Stimulated activated CD8-positive, alpha-beta memory T cell treated with anti-CD3 and anti-CD28 coated beads, Interleukin-15, amount 100 ng/mL, for 4 hours (primary cell): ENCODE measurements around the gene ZBTB20.

ENCODE experiments used
- DNase-seq, 2 donors: peaks; one replicate each; pipeline ENCODE4 v3.0.0-alpha.2; 2020; ENCODE audit warnings: low read depth in 2 of 2

ZBTB20 gene

DNA sequence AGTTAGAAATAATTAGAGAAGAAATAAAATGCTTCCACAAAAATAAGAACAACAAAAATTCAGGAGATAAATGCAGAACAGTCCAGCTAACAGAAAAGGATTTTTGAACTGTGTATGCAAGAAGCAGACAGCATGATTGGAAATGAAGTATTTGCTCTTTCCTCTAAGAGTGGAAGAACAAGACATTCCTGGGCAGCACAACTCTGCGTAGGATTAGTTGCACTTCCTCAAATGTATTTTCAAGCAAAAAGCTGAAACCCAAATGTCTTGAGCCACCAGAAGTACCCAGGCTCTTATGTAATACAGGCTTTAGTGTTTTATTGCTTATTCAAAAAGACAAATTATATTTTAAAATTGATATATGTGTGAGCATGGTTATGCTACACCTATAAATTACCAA is 127.2 kb downstream of the ZBTB20 start:
- DNase-seq = no peak

DNA sequence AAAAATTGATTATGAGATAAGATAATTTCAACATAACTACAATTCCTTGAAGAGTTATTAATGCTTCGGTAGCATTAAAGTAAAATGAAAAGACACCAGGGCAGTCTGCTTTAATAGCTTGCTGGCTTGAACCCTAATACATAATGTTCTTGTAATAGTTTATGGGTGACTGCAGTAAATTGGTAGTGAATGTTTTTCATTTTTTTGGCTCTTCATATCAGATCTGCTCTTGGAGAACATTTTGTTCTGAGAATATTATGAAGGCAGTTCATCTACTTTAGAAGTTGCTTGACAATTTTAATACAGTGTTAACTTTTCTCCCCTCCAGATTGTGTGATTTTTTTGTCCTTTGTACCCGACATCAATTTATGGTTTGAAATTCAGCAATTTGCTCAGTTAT is 128.4 kb downstream of the ZBTB20 start:
- no peak for DNase-seq

DNA sequence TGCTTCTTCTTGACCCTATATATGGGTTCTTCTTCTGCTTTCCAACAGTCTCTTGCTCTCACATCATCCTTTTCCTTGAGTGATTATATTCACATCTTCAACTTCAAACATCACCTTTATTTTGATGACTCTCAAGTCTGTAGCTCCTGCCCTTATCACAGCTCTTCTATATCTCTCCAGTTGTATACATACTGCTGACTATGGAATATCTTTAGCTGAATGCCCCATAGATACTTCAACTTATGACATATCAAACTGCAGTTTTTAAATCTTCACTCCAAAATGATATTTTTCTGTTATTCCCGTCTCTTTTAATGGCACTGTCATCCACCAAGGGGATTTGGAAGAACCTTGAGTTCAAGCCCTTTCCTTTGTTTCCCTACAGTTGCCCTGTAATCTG is 139.1 kb downstream of the ZBTB20 start:
- DNase-seq = no peak

DNA sequence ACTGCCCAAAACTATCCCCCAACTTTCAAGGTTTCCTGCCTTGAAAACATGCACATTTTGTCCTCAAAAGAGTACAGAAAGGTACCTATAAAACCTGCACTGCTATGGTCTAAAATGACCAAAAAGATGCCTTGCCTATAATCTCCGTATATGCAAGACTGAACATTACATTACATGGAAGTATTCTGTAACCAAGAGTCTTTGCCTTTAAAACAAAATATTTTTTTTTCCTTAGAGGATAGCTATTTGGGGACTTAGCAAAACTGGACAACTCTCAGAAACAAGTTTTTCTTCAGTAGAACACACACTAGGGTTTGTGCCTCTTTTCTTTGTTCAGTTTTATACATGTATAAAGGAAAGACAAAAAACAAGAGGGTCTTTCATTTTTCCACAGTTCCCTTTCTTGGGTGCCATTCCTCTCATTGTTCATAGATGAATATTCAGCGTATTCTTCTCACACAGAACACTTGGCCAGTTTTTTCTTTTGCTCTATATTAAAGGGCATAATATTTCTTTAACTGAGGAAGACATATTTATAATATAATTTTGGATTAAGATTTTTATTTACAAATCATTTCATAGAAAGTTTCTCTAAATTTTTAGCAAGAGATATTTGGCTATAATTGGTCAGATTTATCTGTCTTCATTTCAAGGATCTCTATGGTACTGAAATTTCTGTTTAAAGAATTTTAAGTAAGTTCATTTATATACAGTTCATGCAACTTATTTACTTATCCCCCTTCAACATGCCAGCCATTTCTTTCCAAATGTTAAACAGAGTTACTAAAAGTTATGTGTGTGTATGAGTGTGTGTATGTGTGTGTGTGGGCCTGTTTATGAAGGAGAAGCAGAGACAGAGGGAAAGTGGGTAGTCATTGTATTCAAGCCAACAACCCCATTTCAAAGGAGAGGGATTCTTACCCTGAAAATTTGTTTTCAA is 142.6 kb downstream of the ZBTB20 start:
- no peak for DNase-seq

DNA sequence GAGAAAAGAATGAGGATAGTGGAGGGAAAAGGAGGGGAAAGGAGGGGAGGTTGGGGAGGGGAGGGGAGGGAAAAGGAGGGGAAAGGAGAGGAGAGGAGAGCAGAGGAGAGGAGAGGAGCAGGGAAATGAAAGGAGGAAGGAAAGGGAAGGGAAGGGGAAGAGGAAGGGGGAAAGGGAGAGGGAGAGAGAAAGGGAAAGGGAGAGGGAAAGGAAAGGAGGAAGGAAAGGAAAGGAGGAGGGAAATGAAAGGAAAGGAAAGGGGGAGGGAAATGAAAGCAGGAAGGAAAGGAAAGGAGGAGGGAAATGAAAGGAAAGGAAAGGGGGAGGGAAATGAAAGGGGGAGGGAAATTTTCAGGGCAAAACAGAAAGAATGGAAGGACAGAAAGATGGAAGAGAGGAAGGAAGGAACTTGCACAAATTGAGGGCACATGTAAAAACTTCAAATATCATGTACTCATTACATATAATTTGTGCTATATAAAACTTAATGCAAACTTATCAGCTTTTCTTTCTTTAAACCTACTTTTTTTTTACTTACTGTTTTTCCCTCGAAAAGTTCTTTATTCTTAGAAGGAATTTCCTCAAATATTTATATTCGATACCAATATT is 148.0 kb downstream of the ZBTB20 start:
- DNase-seq = no peak

DNA sequence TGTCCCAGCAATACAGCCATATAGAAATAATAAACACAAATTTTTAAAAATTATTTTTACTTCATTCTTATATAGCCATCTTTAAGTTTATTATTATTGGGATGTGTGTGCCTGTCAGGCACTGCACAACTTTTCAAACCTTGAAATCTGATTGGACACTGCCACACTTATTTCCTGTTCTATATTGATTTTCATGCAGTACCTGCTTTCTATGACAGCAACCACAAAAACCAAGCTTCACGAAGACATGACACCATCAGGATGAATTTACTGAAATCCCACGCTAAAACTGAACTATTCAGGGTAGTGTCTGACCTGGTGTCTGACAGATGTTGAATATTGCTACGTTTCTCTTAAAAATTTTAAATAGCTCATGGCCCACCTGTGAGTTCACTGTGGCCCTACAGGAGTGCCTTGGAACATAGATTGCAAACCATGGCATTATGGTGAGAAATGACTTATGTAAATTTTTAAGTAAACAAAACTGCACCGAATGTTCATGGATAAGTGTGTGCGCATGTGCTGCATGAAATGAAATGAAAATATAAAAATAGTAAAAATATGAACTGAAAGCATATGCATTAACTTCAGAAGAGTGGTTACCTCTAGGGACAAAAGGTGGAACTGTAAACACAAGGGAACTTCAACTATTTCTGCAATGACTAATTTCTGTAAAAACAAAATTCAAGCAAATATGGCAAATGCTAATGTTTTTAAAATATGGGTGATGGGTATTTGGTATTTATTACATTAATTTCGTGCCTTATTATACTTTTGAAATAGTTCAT is 152.3 kb downstream of the ZBTB20 start:
- no peak for DNase-seq

DNA sequence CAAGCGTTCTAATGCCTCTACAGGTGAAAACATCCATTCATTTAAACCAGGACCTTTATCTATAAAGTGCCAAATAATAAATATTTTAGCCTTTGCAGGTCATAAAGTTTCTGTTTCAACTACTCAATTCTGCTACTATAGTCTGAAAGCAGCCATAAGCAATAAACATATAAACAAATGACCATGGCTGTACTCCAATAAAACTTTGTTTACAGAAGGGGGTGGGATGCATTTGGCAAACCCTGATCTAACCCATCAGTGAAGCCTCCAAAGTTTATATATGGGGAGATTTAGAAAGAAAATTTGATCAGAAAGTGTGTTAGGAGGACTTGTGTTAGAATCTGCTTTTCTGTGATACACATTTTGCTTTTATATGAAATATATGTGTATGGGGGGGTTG is 161.3 kb downstream of the ZBTB20 start:
- DNase-seq = no peak

DNA sequence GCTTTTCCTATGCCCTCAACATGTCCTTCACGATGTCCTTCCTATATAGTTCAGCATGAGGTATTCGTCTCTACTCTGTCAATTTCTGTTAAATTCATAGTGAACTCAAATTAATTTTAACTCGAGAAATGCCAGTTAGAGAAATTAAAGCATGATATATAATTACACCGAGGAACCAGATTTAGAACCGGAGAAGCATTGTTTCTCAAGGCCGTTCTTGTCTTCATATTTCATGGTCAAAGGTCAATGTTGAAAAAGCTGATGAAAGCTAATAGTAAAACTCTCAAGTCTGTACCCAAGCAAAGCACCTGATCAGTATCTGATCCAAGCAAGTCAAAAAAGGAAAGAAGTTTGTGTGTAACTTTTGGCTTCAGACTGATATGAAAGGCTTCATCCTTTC is 163.8 kb downstream of the ZBTB20 start:
- DNase-seq = no peak

DNA sequence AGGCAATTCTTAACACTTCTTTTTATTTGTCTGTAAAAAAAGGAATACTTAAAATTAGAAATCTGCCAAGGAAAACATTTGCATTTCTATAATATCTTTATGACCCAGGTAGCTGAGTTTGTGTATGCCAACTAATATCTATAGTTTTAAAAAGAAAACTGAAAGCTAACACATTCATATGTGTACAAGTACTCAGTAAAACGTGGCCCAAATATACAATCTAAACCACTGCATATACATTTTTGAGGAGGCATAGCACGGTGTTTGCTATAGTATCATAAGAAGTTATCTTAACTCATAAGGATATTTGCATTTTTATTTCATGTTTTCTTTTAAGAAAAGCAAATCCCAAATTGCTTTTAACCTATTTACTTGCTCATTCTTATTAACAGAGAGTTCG is 172.7 kb downstream of the ZBTB20 start:
- no peak for DNase-seq

DNA sequence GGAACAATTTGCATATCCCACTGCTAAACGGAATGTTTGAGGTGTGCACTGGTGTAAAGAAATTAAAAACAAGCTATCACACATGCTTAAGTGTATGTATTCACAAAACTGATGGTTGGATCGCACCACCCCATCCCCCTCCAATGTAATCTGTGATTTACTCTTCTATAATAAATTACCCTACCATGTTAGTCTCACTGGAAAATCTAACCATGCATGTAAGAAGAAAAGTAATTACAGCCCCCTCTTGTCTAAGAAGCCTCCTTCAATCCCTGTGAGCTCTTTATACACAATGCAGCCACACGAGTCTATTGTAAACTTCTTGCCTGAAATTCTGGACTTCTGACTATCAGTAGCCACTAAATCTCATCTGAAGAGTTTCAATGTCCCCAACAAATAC is 173.6 kb downstream of the ZBTB20 start:
- DNase-seq = no peak

DNA sequence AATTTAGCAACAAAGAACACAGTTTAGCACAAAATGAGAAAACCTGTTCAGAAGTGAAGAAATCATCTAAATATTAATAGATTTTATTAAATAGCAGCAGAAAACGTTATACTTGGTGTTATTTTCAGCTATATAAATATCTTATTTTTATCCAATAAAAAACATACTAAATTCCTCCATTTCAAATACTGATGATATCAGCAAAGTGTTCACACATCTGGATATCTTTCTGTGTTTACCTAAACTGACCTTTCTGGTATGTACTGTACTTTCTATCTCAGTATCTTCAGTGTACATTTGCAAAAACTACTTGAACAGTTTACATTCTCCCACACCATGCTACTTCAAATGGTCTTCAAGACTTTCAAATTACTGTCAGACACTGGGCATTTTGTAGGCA is 179.9 kb downstream of the ZBTB20 start:
- DNase-seq = no peak

DNA sequence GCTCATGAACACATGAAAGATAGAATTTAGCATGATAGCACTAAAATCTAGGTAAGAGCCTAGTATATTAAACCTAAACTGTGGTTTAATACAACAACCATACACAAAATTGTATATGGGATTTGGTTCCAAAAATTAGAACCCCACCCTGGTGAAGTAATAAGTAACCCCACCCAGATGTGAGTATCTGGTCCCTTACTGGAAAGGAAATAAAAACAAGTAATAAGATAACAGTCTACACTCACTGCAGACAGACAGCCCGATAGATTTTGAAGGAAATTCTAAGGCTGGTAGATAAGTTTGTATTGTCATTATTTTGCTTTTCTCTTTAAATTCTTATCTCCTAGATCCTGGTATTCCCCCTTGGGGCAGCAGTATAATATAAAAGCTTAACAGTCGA is 184.9 kb downstream of the ZBTB20 start:
- DNase-seq = no peak

DNA sequence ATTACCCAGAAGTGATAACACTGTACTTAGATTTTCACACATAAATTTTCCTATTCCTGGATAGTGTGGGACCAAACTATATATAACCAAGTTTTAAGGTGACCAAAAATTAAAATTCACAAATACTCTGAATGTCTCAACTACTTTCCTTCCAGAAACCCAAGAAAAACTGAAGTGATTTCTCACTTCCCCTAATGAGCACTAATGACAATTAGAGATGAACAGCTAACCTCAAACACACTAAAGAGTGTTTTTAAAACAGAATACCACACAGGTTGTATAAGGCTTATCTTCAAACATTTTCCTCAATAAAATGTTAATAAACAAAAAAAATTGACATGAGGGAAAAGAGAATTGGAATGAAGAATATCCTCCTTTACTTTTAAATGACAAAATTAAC is 188.2 kb downstream of the ZBTB20 start:
- DNase-seq = no peak

DNA sequence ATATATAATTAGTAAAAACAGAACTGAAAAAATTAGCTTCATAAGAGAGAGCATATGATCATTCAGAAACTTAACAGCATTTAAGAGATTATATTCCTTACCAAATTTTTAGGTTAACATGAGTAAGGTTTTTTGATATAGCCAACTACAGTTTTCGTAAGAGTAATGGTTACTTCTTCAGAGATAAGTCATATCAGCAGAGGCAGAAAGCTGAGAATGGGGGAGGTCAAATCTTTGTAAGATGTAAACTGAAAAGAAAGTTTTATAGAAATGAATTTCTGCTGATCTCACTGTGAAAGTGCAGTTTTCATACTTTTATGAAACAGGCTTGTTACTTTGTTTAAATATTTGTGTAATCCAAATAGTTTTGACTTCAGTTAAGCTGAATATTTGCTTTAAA is 193.3 kb downstream of the ZBTB20 start:
- DNase-seq = no peak

DNA sequence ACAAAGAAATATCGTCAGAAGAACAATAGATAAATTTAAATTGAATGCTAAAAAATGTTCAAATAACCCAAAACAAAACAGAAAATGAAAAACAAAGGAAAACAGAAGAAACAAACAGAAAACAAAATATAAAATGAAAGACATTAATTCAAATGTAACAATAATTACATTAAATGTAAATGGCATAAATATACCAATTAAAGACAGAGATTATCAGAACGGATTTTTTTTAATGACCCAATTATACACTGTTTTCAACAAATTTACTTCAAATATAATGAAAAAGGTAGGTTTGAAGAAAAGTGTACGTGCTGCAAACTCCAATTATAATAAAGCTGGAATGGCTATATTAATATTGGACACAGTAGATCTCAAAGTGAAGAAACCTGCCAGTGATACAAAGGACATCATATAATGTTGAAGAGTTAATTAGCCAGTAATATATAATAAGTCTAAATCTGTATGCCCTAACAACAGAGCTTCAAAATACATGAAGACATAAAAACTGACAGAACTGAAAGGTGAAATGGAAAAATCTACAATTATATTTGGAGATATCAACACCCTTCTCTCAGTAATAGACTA is 193.8 kb downstream of the ZBTB20 start:
- DNase-seq = no peak

DNA sequence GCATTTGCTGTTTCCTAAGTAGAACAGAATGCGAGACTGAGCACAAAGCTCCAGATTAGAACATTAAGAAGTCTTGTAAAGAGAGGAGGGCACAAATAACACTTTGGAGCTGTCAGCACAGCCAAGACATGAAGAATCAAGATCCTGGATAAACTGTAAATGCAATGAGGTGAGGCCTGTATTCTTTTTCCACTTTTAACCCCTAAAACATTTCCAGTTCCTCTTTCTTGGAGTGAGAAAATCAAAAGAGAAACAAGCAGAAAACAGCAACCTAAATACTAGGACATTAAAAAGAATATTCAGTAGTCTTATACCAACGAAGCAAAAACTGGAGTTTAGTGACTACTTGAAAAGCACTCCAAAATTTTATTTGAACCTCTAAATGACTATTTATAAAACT is 204.3 kb downstream of the ZBTB20 start:
- DNase-seq = no peak

DNA sequence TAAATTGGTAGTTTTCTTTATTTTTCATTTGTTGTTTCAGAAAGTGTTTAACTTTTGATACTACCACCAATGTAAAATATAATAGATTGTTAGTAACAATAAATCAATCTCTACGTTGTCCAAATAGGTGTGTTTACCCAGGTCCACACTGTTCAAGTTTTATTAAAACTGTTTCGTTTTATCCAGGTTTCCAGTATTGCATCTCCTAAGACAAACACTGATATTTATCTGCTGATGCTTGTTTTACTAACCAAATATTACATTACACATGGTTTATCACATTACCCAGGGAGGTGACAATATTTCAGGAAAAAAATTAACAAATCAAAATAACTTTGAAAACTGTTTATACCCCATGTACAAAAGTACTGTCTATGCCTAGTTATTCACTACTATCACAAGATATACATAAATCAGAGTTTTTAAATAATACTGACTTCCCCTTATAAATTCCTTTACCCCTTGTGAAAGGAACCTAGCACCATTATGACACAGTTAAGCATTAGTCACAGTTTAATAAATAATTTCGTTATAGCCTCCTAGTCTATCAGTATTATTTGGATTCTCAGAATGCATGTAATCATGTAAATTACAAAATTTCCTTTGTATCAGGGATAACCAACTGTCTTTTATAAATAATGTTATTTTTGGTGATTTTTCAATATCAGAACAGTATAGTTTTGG is 205.3 kb downstream of the ZBTB20 start:
- DNase-seq = no peak

DNA sequence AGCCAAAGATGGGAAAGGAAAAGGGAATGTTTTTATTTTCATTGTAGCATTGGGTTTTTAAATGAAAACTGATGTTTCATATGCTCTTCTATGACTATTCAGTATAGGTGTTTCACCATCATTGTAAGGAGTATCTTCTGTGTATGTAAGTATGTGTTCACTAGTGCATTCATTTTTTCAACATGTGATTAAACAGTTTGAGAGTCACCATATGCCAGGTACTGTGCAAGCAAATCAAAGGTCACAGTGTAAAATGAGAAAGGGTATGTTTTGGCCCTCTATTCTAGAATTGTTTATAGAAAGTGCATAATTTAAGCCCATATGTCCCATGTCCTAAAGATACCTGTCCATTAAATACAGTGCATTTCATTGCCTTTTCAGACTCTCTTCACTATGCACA is 207.2 kb downstream of the ZBTB20 start:
- no peak for DNase-seq

DNA sequence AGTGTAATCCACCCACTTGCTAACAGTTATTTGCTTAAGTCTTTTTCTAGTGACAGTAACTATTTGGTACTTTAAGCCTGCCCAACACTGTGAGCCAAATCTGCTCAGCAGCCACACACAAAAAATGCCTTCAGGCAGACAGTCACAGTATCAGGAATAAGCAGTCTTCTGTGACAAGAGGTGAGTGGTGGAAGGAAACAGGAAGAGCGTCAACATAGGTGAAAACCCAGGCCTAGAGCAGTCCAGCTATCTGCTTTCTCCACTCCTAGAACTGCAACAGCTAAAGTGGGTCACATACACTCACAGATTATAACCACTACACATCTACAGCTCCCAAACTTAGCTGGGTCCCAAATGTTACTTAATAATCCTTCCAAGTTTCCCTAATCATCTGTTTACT is 213.7 kb downstream of the ZBTB20 start:
- no peak for DNase-seq

DNA sequence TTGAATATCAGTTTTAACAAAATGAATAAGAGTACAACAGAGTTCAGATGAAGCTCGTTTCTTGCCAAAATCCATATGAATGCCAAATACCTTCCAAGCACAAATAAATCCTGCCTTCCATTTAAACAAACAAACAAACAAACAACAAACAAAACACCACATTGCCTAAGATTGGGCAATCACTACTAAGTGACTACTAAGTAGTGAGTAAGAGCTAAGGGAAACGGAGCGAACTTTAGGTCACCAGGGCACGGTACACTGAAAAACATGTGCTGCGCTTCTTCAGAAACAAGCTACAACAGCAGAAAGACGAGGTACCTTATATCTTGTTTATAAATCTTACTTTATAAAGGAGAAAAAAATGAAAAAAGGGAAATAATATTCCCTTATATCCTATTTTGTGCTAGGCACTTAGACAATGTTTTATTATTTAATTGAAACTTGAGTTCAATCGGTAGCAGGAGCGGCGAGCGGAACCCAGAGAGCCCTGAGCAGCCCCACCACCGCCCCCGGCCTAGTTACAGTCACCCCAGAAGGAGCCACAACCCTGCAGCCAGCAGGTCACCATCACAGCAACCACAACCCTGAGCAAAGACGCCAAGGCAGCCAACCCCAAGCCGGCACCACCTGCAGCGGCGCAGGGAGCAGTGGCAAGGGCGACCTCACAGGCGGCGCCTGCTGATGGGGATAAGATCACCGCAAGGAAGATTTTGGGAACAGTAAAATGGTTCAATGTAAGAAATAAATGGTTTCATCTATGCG is 216.9 kb downstream of the ZBTB20 start:
- DNase-seq = no peak
